GM12873 (cell line): Measurements from ENCODE around the gene ACOT7.

Experiments used
- CTCF ChIP-seq: IDR thresholded peaks from 2 replicates; pipeline ENCODE4 v1.5.1; 2012; ENCODE audit warnings: low read depth, mild to moderate bottlenecking, moderate library complexity, low read length, control low read depth; ENCODE audit not compliant: insufficient read depth; ENCODE audit errors: missing control alignments

ACOT7 gene

GRCh38 chr1:6322161-6322560 is 71.4 kb downstream of the ACOT7 start:
- TF ChIP-seq CTCF, result no peak

GRCh38 chr1:6321205-6321604 is 72.4 kb downstream of the ACOT7 start:
- TF ChIP-seq CTCF, result no peak

DNA sequence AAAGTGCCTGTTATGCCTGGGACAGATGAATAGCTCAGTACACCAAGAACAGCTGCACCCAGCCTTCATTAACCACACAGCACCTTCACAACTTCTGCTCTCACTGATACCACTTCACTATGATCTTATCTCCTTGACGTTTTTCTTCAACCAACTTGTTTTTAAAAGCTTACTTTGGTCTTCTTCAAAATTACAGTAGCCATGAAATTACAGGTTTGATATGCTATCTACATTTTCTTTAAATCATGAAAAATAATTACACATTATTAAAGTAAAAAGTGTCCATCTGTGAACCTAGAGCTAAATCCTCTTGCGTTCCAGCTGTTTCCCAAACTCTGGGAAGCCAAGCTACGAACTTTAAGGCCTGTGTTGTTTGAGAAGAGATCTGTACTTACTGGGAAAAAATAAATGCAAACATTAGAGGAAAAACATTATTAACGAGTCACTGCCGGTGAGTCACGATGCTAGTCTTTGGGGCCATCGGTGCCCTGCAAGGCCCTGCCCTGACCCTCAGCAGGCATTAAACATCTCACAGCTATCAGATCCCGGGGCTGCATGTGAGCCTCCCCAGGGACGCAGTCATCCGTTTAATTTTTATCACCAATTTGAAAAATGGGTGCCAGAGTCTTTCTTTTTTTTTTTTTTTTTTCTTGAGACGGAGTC is 76.3 kb downstream of the ACOT7 start:
- TF ChIP-seq CTCF, result no peak

GRCh38 chr1:6316240-6317097 is 77.1 kb downstream of the ACOT7 start:
- no peak for TF ChIP-seq CTCF

DNA sequence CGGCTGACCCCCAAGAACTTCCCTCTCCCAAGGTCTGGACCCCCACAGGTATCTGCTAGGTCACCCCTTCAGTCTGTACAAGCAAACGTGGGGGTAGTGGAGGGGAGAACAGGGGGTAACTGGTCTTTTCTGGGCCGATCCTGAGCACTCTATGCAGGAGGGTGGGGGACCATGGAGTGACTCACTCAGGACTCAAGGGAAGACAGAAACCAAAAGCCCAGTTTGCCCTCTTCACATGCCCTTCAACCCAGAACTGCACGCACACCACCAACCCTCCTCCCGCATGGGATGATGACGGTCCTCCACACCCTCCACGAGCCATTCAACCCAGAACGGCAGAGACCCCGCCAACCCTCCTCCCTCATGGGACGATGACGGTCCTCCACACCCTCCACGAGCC is 79.1 kb downstream of the ACOT7 start:
- no peak for TF ChIP-seq CTCF

GRCh38 chr1:6313393-6314200 is 80.0 kb downstream of the ACOT7 start:
- TF ChIP-seq CTCF, result no peak

- no peak for TF ChIP-seq CTCF
Observed at GRCh38 chr1:6310116-6310848, 83.3 kb downstream of the ACOT7 start.
